T-helper 2 cell treated with Interferon-gamma antibody and Interleukin-4, amounts not matched to agents 5 μg/mL and 100 μg/mL, for 36 hours (primary cell): ENCODE results near the gene PTPRN2.
"Not testable (repeated sequence)": the region's sequence is repeated elsewhere in the genome, so short reads cannot be mapped to it uniquely, and the experiment has no call there.

ENCODE experiments used
- DNase-seq: peaks from one replicate; pipeline ENCODE4 v3.0.0; 2021; ENCODE audit warnings: low spot score
- H3K27ac Mint-ChIP-seq: one replicate; pipeline ENCODE4 v1.8.0; 2021; ENCODE audit warnings: mild to moderate bottlenecking, mixed read lengths
- H3K27me3 Mint-ChIP-seq: one replicate; pipeline ENCODE4 v1.8.0; 2021; ENCODE audit warnings: low read depth, mixed read lengths
- H3K36me3 Mint-ChIP-seq: one replicate; pipeline ENCODE4 v1.8.0; 2021; ENCODE audit warnings: low read depth, mixed read lengths
- H3K4me1 Mint-ChIP-seq: one replicate; pipeline ENCODE4 v1.8.0; 2021; ENCODE audit warnings: low read depth, mixed read lengths
- H3K4me3 Mint-ChIP-seq: one replicate; pipeline ENCODE4 v1.8.0; 2022; ENCODE audit warnings: mild to moderate bottlenecking, moderate library complexity, mixed read lengths
- H3K9me3 Mint-ChIP-seq: one replicate; pipeline ENCODE4 v1.8.0; 2021; ENCODE audit warnings: mixed read lengths

The PTPRN2 gene

DNA sequence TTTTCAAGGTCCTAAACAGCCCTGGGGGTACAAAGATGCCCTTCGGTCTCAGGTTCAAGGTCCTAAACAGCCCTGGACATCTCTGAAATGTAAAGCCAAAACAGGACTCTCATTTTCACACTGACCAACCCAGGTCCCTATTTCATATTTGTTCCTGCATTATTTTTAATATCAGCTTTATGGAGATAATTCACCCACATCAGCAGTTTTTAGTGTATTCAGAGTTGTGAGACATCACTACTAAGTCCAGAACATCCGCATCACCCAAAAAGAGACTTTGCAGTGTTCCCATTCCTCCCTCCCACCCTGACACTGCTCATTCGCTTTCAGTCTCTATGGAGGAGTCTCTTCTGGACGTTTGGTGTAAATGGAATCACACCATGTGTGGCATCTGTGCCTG, 420.2 kb downstream of the PTPRN2 start:
- no peaks in the 10 kb centered on the region for H3K36me3 Mint-ChIP-seq
- H3K27me3 Mint-ChIP-seq = no peaks in the 10 kb centered on the region
- no peak overlapping the region for H3K4me3 Mint-ChIP-seq
- no peak overlapping the region for H3K27ac Mint-ChIP-seq
- no peak for DNase-seq
- no peaks in the 10 kb centered on the region for H3K4me1 Mint-ChIP-seq
- H3K9me3 Mint-ChIP-seq = peaks cover 30% of the 10 kb centered on the region

DNA sequence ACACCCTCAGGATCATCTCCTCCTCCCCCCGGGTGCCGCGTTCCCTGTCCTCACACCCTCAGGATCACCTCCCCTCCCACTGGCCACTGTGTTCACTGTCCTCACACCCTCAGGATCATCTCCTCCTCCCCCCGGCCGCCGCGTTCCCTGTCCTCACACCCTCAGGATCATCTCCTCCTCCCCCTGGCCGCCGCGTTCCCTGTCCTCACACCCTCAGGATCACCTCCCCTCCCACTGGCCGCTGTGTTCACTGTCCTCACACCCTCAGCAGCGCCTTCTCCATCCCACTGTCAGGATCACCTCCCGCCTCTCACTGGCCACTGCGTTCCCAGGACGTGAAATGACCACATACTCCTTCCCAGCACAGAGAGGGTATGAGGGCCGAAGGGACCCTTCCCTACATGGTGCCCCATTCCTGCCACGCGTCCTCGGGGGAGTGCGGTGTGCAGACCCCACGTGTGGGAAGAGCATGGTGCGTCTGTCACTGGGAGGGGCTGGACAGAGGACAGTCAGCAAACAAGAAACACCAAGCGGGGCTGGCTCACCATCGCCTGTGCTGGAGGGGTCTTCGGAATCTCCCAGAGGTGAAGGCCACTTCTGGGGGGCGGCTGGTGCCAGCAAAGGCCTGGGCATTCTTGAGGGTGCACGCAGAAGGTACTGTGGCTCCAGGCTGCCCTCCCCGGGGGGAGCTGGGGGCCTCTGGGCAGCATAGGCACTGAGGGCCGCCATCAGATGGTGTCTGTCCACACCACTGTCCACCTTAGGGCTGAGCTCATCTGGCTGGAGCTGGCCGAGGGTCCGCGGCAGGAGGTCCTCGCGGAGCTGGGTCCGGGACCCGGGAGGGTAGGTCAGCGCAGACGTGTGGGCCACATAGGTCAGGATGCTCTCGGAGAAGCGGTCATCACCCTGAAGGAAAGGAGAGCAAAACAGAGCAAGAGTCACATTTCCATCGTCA, 421.0 kb downstream of the PTPRN2 start:
- DNase-seq = no peak
- Mint-ChIP-seq H3K27me3 (no peaks in the 10 kb centered on the region), H3K27ac (no peak overlapping the region), H3K36me3 (no peaks in the 10 kb centered on the region), H3K4me1 (no peaks in the 10 kb centered on the region), H3K4me3 (no peak overlapping the region), H3K9me3 (peaks cover 26% of the 10 kb centered on the region)

DNA sequence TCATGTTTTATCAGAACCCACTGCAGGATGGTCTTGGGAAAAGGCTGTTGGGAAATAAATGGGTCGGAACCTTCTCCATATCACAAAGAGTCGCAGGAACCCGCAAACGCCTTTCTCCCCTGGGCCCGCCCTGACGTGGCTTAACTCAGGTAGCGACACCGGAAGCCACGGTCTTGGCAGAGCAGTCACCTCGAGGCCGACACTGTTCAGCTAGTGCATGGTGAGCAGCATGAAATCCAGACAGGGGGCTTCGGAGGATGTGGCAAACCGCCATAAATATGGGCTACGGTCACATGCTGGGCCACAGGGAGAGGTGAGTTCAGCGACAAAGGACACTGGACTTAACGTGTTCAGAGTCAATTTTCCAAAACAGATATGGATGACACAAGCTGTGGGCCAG, 421.9 kb downstream of the PTPRN2 start:
- Mint-ChIP-seq H3K9me3 (peaks cover 29% of the 10 kb centered on the region), H3K36me3 (no peaks in the 10 kb centered on the region), H3K4me3 (no peak overlapping the region), H3K27me3 (no peaks in the 10 kb centered on the region), H3K27ac (no peak overlapping the region), H3K4me1 (no peaks in the 10 kb centered on the region)
- DNase-seq = no peak

DNA sequence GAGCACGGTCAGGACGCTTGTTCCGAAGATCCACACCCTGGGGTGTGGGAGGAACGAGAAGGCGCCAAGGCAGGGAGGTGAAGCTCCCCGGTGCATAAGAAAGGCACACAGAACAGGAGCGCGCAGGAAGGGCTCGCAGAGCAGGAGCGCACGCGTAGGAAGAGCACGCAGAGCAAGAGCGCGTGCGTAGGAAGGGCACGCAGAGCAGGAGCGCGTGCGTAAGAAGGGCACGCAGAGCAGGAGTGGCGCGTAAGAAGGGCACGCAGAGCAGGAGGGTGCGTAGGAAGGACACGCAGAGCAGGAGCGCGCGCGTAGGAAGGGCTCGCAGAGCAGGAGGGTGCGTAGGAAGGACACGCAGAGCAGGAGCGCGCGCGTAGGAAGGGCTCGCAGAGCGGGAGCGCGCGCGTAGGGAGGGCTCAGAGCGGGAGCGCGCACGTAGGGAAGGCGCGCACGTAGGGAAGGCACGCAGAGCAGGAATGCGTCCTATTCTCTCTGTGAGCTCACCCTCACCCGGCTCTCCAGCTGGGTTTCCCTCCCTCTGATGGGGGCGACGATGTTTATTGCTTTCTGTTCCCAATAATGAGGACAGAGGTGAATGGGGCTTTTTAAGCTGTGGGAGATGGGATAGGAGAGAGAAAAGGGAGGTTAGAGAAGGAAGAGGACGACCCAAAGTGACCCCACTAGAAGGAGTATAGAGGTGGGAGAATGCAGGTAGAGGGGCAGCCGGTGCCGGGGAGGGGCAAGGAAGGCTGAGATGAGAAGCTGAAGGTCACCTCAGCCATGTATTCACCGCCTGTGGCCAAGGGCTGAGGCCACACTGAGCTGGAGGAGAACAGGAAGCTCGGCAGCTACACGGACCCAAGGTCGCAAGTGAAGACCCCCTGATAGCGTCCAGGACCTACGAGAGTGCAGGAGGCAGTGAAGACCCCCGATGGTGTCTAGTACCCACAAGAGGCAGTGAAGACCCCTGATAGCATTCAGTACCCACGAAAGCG, 423.2 kb downstream of the PTPRN2 start:
- peaks cover 35% of the 10 kb centered on the region for H3K9me3 Mint-ChIP-seq
- no peak overlapping the region for H3K4me3 Mint-ChIP-seq
- no peak for DNase-seq
- no peaks in the 10 kb centered on the region for H3K36me3 Mint-ChIP-seq
- no peaks in the 10 kb centered on the region for H3K4me1 Mint-ChIP-seq
- H3K27me3 Mint-ChIP-seq = no peaks in the 10 kb centered on the region
- no peak overlapping the region for H3K27ac Mint-ChIP-seq

DNA sequence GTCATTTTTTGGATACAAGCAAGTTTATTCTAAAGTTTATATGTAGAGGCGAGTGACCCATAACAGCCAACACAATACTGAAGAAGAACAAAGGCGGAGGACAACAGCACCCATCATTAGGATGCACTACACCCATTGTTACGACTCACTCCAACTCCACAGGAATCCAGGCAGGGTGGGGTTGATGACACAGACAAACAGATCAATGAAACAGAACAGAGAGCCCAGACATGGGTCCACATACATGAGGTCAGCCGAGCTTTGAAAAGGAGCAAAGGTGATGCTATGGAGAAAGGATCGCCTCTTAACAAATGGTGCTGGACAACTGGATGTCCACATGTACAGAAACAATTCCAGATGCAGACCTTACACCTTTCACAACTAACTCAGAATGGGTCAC, 426.4 kb downstream of the PTPRN2 start:
- H3K36me3 Mint-ChIP-seq = no peaks in the 10 kb centered on the region
- H3K4me3 Mint-ChIP-seq = no peak overlapping the region
- no peaks in the 10 kb centered on the region for H3K27me3 Mint-ChIP-seq
- H3K4me1 Mint-ChIP-seq = no peaks in the 10 kb centered on the region
- no peak for DNase-seq
- H3K9me3 Mint-ChIP-seq = peaks cover 42% of the 10 kb centered on the region
- H3K27ac Mint-ChIP-seq = no peak overlapping the region

DNA sequence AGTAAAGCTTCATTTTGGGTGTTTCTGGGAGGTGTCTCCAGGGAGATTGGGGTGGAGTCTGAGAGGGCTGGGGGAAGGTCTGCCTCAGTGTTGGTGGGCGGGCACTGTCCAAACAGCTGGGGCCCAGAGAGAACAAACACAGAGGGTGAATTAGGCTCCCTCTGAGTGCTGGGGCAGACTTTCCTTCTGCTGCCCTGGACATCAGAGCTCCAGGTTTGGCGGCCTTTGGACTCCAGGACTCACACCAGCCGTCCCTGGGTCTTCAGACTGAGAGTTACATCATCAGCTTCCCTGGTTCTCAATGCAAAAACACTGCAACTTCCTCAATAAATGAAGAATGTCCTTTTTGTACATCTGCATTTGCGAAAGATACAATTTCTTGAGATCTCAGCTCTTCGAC, 427.4 kb downstream of the PTPRN2 start:
- no peaks in the 10 kb centered on the region for H3K27me3 Mint-ChIP-seq

DNA sequence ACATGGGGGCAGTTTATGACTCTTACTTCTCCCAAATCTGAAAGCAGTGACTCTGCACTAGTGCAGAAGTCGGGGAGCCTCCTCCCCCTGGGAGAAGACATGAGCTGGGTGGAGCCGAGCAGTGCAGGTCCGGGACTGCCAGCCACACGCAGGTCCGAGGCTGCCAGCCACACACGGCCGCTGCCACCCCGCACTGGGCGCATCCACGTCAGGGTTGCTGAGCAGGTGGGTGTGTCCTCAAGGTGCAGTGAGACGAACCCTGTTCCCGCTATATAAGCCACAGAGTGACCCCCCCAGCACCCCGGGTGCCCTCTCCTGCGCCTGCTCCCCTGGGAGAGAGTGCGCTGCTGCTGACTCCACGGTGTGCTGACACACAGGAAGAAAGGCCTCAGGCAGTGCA, 430.2 kb downstream of the PTPRN2 start:
- Mint-ChIP-seq H3K9me3 (peaks cover 42% of the 10 kb centered on the region), H3K4me3 (no peak overlapping the region), H3K27ac (no peak overlapping the region), H3K36me3 (no peaks in the 10 kb centered on the region), H3K4me1 (no peaks in the 10 kb centered on the region), H3K27me3 (no peaks in the 10 kb centered on the region)
- no peak for DNase-seq

More for the DNA sequence above, 427.4 kb downstream of the PTPRN2 start:
- Mint-ChIP-seq H3K9me3 (peaks cover 50% of the 10 kb centered on the region), H3K27ac (no peak overlapping the region), H3K4me1 (no peaks in the 10 kb centered on the region), H3K4me3 (no peak overlapping the region), H3K36me3 (no peaks in the 10 kb centered on the region)
- DNase-seq = no peak

DNA sequence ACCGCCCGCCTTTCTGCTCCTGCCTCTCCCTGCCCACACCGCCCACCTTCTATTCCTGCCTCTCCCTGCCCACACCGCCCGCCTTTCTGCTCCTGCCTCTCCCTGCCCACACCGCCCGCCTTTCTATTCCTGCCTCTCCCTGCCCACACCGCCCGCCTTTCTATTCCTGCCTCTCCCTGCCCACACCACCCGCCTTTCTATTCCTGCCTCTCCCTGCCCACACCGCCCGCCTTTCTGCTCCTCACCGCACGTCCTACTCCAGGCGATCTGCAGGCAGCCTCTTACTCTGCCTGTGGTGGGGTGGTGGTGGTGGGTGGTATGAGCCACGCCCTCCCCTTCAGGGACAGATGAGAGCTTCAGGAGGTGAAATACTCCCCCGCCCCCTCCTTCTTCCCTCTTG, 436.4 kb downstream of the PTPRN2 start:
- not testable (repeated sequence) for H3K36me3 Mint-ChIP-seq, DNase-seq, H3K4me3 Mint-ChIP-seq, H3K4me1 Mint-ChIP-seq, H3K27me3 Mint-ChIP-seq, H3K27ac Mint-ChIP-seq
- H3K9me3 Mint-ChIP-seq = peaks cover 43% of the 10 kb centered on the region

DNA sequence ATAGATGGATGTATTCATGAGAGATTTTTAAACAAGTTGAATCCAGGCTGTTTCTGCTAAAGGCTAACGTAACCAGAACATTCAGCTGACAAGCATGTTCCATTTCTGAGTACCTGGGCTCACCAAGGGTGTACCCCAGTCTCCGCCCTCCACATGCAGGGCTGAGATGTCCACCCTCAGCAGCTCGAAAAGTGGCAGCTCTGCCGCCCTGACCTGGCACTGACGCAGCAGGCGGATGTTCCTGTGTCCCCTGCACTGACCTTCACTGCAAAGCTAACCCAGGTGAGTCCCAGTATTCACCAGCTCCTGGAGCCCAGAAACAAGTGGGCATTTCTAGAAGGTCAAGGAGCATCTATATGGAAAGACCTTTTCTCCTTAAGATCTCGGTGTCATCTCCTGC, 437.4 kb downstream of the PTPRN2 start:
- DNase-seq = no peak
- no peaks in the 10 kb centered on the region for H3K36me3 Mint-ChIP-seq
- peaks cover 40% of the 10 kb centered on the region for H3K9me3 Mint-ChIP-seq
- no peak overlapping the region for H3K4me3 Mint-ChIP-seq
- no peaks in the 10 kb centered on the region for H3K4me1 Mint-ChIP-seq
- H3K27me3 Mint-ChIP-seq = no peaks in the 10 kb centered on the region
- H3K27ac Mint-ChIP-seq = no peak overlapping the region

DNA sequence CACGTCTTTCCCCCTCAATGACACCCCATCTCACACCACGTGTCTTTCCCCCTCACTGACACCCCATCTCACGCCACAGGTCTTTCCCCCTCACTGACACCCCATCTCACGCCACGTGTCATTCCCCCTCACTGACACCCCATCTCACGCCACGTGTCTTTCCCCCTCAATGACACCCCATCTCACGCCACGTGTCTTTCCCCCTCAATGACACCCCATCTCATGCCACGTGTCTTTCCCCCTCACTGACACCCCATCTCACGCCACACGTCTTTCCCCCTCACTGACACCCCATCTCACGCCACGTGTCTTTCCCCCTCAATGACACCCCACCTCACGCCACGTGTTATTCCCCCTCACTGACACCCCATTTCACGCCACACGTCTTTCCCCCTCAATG, 440.2 kb downstream of the PTPRN2 start:
- not testable (repeated sequence) for H3K4me3 Mint-ChIP-seq, H3K36me3 Mint-ChIP-seq, H3K27me3 Mint-ChIP-seq, H3K4me1 Mint-ChIP-seq, H3K27ac Mint-ChIP-seq, DNase-seq
- peaks cover 42% of the 10 kb centered on the region for H3K9me3 Mint-ChIP-seq

DNA sequence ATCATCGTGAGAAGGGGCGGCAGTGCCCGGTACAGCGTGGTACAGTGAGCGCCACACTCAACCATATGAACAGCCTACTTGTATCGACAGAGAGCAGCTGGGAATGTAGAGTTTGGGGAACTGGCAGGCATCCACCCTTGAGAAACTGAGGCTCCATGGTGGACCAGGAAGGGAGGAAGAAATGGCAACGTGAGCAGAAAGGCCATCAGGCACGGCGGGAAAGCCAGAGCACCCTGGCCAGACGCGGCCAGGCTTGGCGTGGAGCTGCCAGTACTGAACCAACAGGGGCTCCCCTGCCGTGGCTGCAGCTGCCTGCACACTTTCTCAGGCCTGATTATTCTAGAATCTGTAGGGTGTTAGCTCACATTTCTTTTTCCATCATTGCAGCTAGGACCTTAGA, 442.3 kb downstream of the PTPRN2 start:
- Mint-ChIP-seq H3K4me3 (no peak overlapping the region), H3K9me3 (peaks cover 38% of the 10 kb centered on the region), H3K36me3 (peaks cover 1% of the 10 kb centered on the region), H3K27ac (no peak overlapping the region), H3K4me1 (no peaks in the 10 kb centered on the region), H3K27me3 (no peaks in the 10 kb centered on the region)
- DNase-seq = no peak

DNA sequence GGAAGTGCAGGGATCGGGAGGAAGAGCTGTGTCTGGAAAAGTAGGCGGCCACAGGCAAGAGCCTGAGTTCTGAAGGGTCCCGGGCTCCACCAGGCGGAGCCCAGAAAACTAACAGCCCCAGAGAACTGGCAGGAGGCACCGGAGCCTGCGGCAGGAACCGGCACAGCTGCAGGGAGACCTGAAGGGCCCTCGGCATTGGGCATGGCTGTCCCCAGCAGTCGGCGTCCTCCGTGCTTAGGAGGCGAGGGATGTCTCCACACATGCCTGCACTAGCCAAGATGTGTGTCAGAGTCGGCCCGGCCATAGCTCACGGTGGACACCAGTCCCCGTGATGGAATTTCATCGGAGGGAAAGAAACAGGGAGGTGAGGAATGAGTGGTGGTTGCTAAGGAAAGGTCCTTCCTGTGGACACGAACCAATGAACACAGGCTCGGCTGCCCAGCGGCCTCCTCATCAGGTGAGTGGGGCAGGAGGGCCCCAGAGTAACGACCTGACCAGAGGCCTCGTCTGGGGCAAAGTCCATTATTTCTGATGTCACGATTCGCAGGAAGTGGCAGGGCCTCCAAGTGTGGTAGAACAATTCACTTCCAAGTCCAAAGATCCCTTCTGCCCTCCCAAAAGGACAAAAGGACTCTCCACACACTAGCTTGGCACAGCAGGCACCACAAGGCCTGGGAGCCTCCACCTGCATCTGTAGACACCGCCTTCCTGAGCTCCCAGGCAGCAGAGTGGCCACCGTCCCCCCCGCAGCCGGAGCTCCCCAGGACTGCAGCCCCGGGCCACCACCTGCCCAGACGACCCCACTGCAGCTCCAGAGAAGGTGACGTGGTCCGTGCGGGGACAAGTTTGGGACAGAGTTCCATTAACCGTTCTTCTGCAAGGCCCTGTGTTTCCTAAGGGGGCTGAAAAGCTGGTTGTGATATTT, 444.2 kb downstream of the PTPRN2 start:
- Mint-ChIP-seq H3K36me3 (peaks cover 1% of the 10 kb centered on the region), H3K9me3 (peaks cover 40% of the 10 kb centered on the region), H3K4me3 (no peak overlapping the region), H3K4me1 (no peaks in the 10 kb centered on the region), H3K27me3 (no peaks in the 10 kb centered on the region), H3K27ac (no peak overlapping the region)
- DNase-seq = no peak

DNA sequence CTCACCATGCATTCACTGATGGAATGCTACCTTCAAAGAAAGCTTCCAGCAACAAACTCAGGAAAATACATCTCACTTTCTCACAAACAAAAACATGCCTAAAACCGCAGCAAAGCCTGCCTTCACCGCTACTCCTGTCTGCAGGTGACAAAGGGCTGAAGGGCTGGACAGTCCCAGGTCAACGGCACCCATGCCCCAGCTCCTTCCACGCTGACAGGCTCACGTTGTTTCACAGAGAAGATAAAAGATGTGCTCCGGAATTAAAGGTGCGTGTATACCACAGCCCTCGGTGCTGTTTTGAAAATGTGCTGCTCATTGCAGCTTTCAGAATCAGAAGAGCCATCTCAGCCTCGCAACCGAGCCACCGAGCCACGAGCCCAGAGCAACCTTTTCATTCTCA, 445.0 kb downstream of the PTPRN2 start:
- Mint-ChIP-seq H3K9me3 (peaks cover 40% of the 10 kb centered on the region), H3K36me3 (peaks cover 1% of the 10 kb centered on the region), H3K4me3 (no peak overlapping the region), H3K27ac (no peak overlapping the region), H3K27me3 (no peaks in the 10 kb centered on the region), H3K4me1 (no peaks in the 10 kb centered on the region)
- no peak for DNase-seq
